RWPE1 (cell line): ENCODE data around the gene EPM2A.
A peak's percentile ranks its signal among the peaks of the same experiment; 100 is the strongest.

Experiments
- CTCF ChIA-PET: fragments of 350-600 bp; sonication (Branson Sonifier 250); formaldehyde crosslinking; extraction: SDS; loops from one replicate; lab custom pipeline; 2021; lab: Yijun Ruan, JAX
- POLR2A ChIA-PET: fragments of 400-600 bp; formaldehyde crosslinking; extraction: SDS; loops from one replicate; lab custom pipeline; 2020; ENCODE audit warnings: antibody characterized with exemption; ENCODE audit not compliant: low non-redundant PET; lab: Yijun Ruan, JAX
- DNase-seq: peaks from one replicate; pipeline ENCODE4 v3.0.0; 2012; ENCODE audit warnings: low spot score
- H3K27ac ChIP-seq: fragments of 450-650 bp; 2 replicates; pipeline ENCODE4 v1.5.1; 2017
- TF ChIP-seq, protein P1 (sequence below): fragments of 450-650 bp; conservative IDR thresholded peaks from 2 replicates; pipeline ENCODE4 v1.5.1; 2017; ENCODE audit warnings: low read depth, mild to moderate bottlenecking

EPM2A gene

DNA sequence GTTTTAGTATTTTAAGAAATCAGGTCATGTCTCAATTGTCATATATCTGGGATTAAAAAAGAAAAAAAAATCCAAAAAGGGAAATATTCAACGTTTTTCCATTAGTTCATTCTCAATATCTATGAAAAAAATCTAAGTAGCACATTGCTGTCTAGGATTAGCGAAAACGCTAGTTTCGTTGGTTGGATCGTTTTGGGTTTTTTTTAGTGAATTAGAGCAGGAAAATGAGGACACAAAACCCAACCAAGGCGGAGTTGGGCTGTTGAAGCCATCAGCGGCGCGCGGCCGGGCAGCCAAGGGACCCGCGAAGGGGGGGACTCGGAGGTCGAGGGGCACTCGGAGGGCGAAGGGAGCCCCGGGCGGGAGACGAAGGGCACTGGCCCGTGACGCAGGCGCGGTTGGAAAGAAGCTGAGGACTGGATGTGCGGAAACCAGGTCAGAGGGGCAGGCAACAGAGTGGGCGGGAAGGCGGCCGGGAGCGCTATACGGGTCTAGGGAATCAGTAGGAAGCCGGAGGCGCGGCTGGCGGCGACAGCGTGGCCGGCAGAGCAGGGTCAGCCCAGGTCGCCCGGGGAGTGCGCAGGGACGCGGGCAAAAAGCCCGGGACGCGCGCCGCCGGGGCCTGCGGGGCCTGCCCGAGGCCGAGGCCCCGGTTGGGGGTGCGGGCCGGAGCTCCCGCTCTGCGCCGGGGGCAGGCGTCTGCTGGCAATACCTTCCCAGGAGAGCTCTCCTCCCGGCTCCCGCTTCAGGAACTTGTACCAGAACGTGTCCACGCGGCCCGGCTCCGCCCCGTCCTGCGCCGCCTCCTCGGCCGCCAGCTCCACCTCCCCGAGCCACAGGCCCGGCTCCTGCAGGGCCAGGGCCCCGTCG lies 599 bp downstream of the EPM2A start:
- H3K27ac ChIP-seq = peak overlapping the region; percentile 97
- peak; percentile 90 for DNase-seq
- ChIA-PET CTCF (interaction anchor here (0.7 to 1.0 kb wide), 2 partner anchors 18 to 170 kb away, joined by 3 to 4 read pairs; no protein-coding TSS in a partner anchor), POLR2A (interaction anchor here (0.5 to 2.2 kb wide), 8 partner anchors 9 to 812 kb away, joined by 3 to 17 read pairs (median 4); partner anchors contain the start of gene FBXO30)
- TF ChIP-seq, protein P1, sequence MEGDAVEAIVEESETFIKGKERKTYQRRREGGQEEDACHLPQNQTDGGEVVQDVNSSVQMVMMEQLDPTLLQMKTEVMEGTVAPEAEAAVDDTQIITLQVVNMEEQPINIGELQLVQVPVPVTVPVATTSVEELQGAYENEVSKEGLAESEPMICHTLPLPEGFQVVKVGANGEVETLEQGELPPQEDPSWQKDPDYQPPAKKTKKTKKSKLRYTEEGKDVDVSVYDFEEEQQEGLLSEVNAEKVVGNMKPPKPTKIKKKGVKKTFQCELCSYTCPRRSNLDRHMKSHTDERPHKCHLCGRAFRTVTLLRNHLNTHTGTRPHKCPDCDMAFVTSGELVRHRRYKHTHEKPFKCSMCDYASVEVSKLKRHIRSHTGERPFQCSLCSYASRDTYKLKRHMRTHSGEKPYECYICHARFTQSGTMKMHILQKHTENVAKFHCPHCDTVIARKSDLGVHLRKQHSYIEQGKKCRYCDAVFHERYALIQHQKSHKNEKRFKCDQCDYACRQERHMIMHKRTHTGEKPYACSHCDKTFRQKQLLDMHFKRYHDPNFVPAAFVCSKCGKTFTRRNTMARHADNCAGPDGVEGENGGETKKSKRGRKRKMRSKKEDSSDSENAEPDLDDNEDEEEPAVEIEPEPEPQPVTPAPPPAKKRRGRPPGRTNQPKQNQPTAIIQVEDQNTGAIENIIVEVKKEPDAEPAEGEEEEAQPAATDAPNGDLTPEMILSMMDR = no peak

DNA sequence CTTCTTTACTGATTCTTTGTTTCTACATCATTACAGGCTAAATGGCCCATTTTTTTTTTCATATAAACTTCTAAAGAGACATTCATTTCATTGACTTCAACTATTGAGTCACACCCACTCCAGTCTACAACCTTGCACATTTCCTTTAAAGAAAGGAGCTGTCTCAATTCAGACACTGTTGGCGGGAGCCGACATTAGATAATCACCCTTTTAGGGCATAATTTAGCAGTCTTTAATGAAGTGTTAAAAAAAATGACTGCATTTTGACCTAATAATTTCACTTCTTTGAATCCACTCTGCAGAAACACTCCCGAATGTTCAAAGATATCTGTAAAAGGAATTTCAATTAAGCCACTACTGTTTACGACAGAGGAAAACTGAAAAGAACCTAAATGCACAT lies 1.5 kb downstream of the EPM2A start:
- CTCF ChIA-PET = interaction anchor here (0.6 to 0.7 kb wide), 2 partner anchors 203 to 228 kb away, joined by 3 read pairs; no protein-coding TSS in a partner anchor
- no peak overlapping the region for H3K27ac ChIP-seq
- TF ChIP-seq, protein P1 = no peak
- POLR2A ChIA-PET = no interaction called here
- DNase-seq = no peak

GRCh38 chr6:145733207-145733606 lies 2.1 kb downstream of the EPM2A start:
- TF ChIP-seq, protein P1 = peak; percentile 18; the same call in 1 of the 2 replicates

GRCh38 chr6:145731447-145731846 lies 3.9 kb downstream of the EPM2A start:
- TF ChIP-seq, protein P1 = no peak
- CTCF ChIA-PET = interaction anchor here (0.6 kb wide), 1 partner anchor 97 kb away, joined by 3 read pairs; no protein-coding TSS in a partner anchor
- POLR2A ChIA-PET = no interaction called here

More at GRCh38 chr6:145733207-145733606, 2.1 kb downstream of the EPM2A start:
- DNase-seq = no peak
- ChIA-PET CTCF (interaction anchor here (0.7 kb wide), 1 partner anchor 204 kb away, joined by 3 read pairs; no protein-coding TSS in a partner anchor), POLR2A (no interaction called here)
- H3K27ac ChIP-seq = no peak overlapping the region

GRCh38 chr6:145729887-145730286 lies 5.4 kb downstream of the EPM2A start:
- ChIA-PET POLR2A (no interaction called here), CTCF (no interaction called here)
- DNase-seq = no peak
- TF ChIP-seq, protein P1 = no peak
- no peak overlapping the region for H3K27ac ChIP-seq

More at GRCh38 chr6:145731447-145731846, 3.9 kb downstream of the EPM2A start:
- H3K27ac ChIP-seq = no peak overlapping the region
- DNase-seq = no peak
